HepG2 (cell line): ENCODE data around the gene HSCB. TPM values are rescaled to one million over a fixed set of nuclear protein-coding genes. Genes with fewer than 3 reads are reported as not detected.
A peak's percentile ranks its signal among the peaks of the same experiment; 100 is the strongest.

Source experiments
- BCL6 ChIP-seq: IDR thresholded peaks from 2 replicates; pipeline ENCODE4 v1.6.1; 2016; ENCODE audit warnings: missing genetic modification reagents, missing compliant biosample characterization
- BRCA1 ChIP-seq: sonication (generic); formaldehyde crosslinking; IDR thresholded peaks from 2 replicates; pipeline ENCODE4 v1.4.0; 2020; ENCODE audit warnings: missing genetic modification reagents
- HIVEP1 ChIP-seq: sonication (generic); formaldehyde crosslinking; IDR thresholded peaks from 2 replicates; pipeline ENCODE4 v1.4.0; 2020; ENCODE audit warnings: mild to moderate bottlenecking, missing genetic modification reagents
- IRF2 ChIP-seq: IDR thresholded peaks from 2 replicates; pipeline ENCODE4 v1.6.1; 2018; ENCODE audit warnings: missing genetic modification reagents, missing compliant biosample characterization
- JUN ChIP-seq: sonication (generic); formaldehyde crosslinking; IDR thresholded peaks from 2 replicates; pipeline ENCODE4 v1.4.0; 2020; ENCODE audit warnings: mild to moderate bottlenecking, missing genetic modification reagents
- NONO ChIP-seq, 2 experiments: fragments of 450-650 bp in 1 of 2; sonication (generic) in 1 of 2; formaldehyde crosslinking in 1 of 2; IDR thresholded peaks in 1 of 2; conservative IDR thresholded peaks in 1 of 2; 2 replicates each; pipeline versions ENCODE4 v1.6.1 to v1.8.0; 2017 to 2022; ENCODE audit warnings: mild to moderate bottlenecking in 1 of 2, missing genetic modification reagents in 1 of 2, moderate library complexity in 1 of 2
- SIN3B ChIP-seq: fragments of 150-350 bp; IDR thresholded peaks from 2 replicates; pipeline ENCODE4 v1.6.1; 2014; ENCODE audit warnings: low read length
- THAP11 ChIP-seq: IDR thresholded peaks from 2 replicates; pipeline ENCODE4 v1.6.1; 2016; ENCODE audit warnings: missing biosample characterization, missing genetic modification reagents
- ZBTB42 ChIP-seq: sonication (generic); formaldehyde crosslinking; IDR thresholded peaks from 2 replicates; pipeline ENCODE4 v1.5.0; 2020; ENCODE audit warnings: mild to moderate bottlenecking, missing genetic modification reagents
- ZNF296 ChIP-seq: sonication (generic); formaldehyde crosslinking; conservative IDR thresholded peaks from 2 replicates; pipeline ENCODE4 v1.5.0; 2020; ENCODE audit warnings: mild to moderate bottlenecking, missing genetic modification reagents
- ZNF501 ChIP-seq: sonication (generic); formaldehyde crosslinking; IDR thresholded peaks from 2 replicates; pipeline ENCODE4 v1.5.1; 2020; ENCODE audit warnings: mild to moderate bottlenecking, moderate library complexity, missing genetic modification reagents
- ZNF674 ChIP-seq: sonication (generic); formaldehyde crosslinking; IDR thresholded peaks from 2 replicates; pipeline ENCODE4 v1.5.0; 2020; ENCODE audit warnings: low read depth, mild to moderate bottlenecking, missing genetic modification reagents
- ZNF724P ChIP-seq: sonication (generic); formaldehyde crosslinking; IDR thresholded peaks from 2 replicates; pipeline ENCODE4 v1.8.0; 2022; ENCODE audit warnings: missing genetic modification reagents, borderline replicate concordance
- ZNF772 ChIP-seq: sonication (generic); formaldehyde crosslinking; IDR thresholded peaks from 2 replicates; pipeline ENCODE4 v1.5.0; 2020; ENCODE audit warnings: mild to moderate bottlenecking, missing genetic modification reagents
- polyA plus RNA-seq, 8 experiments: library from polyadenylated mRNA; depleted of rRNA in 3 of 8; stranded (reverse) in 7 of 8; unstranded in 1 of 8; fragments of >200 nt; fragmentation: Illumina TruSeq in 4 of 8; extraction: Trizol in 4 of 8; gene quantifications; 2 replicates each; pipeline versions ENCODE4 v1.2.1 to v1.2.3, GENCODE V29; 2011 to 2016; ENCODE audit warnings: low read depth in 4 of 8, missing spikeins in 1 of 8, mixed read lengths in 1 of 8; ENCODE audit not compliant: insufficient read depth in 1 of 8
- total RNA-seq, 5 experiments: library from RNA; depleted of rRNA; stranded (reverse); fragments of >200 nt; fragmentation: Illumina TruSeq; extraction: Trizol; gene quantifications; 2 replicates each; pipeline ENCODE4 v1.2.3, GENCODE V29; 2016; ENCODE audit warnings: low read depth in 1 of 5
- TF ChIP-seq, protein P1 (sequence below): IDR thresholded peaks from 2 replicates; pipeline ENCODE4 v1.6.1; 2012; ENCODE audit warnings: low read length, improper control_type of control experiment
- TF ChIP-seq, protein P2 (sequence below): sonication (generic); formaldehyde crosslinking; conservative IDR thresholded peaks from 2 replicates; pipeline ENCODE4 v1.4.0; 2020; ENCODE audit warnings: mild to moderate bottlenecking, missing genetic modification reagents, moderate library complexity
- TF ChIP-seq, protein P3 (sequence below): sonication (generic); formaldehyde crosslinking; IDR thresholded peaks from 2 replicates; pipeline ENCODE4 v1.9.0; 2022; ENCODE audit warnings: low read depth, missing genetic modification reagents
- TF ChIP-seq, protein P4 (sequence below): sonication (generic); formaldehyde crosslinking; IDR thresholded peaks from 2 replicates; pipeline ENCODE4 v1.5.0; 2020; ENCODE audit warnings: mild to moderate bottlenecking, missing genetic modification reagents, borderline replicate concordance

The HSCB gene
- total and polyA plus RNA-seq, 2 of the 13 experiments (the other 11 are each of a cell fraction or from before 2014, with no cell fraction given), result 15.4 to 20.9 TPM

DNA sequence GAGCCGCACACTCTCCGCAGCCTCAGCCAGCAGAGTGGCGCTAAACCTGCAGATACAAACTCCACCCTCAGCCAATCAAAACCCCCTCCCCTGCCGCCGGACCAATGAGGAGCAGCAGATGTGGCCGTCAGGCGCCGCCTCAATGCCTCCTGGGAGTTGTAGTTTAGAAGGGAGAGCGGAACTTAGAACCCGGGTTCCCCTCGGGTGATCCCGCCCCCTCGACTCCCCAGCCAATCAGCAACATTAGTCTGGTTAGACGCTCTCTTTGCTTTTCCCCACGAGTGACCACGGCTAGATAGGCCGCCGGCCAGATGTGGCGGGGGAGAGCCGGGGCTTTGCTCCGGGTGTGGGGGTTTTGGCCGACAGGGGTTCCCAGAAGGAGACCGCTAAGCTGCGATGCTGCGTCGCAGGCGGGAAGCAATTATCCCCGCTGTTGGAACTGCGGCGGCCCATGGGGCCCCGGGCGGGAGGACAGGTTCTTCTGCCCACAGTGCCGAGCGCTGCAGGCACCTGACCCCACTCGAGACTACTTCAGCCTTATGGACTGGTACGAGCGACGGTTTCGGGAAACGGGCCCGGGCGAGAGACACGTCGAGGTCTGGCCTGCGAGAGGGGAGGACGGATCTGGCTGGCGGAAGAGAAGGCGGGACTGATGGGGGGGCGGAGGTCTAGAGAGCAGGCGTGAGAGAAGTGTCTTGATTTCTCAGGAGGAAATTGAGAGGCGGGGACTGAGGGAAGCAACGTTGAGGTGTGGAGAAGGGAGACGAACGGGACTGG is at the start of gene HSCB, which contains the start of gene CHEK2 (continued):
- TF ChIP-seq, protein P1, sequence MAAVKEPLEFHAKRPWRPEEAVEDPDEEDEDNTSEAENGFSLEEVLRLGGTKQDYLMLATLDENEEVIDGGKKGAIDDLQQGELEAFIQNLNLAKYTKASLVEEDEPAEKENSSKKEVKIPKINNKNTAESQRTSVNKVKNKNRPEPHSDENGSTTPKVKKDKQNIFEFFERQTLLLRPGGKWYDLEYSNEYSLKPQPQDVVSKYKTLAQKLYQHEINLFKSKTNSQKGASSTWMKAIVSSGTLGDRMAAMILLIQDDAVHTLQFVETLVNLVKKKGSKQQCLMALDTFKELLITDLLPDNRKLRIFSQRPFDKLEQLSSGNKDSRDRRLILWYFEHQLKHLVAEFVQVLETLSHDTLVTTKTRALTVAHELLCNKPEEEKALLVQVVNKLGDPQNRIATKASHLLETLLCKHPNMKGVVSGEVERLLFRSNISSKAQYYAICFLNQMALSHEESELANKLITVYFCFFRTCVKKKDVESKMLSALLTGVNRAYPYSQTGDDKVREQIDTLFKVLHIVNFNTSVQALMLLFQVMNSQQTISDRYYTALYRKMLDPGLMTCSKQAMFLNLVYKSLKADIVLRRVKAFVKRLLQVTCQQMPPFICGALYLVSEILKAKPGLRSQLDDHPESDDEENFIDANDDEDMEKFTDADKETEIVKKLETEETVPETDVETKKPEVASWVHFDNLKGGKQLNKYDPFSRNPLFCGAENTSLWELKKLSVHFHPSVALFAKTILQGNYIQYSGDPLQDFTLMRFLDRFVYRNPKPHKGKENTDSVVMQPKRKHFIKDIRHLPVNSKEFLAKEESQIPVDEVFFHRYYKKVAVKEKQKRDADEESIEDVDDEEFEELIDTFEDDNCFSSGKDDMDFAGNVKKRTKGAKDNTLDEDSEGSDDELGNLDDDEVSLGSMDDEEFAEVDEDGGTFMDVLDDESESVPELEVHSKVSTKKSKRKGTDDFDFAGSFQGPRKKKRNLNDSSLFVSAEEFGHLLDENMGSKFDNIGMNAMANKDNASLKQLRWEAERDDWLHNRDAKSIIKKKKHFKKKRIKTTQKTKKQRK, result no peak
- TF ChIP-seq, protein P2, sequence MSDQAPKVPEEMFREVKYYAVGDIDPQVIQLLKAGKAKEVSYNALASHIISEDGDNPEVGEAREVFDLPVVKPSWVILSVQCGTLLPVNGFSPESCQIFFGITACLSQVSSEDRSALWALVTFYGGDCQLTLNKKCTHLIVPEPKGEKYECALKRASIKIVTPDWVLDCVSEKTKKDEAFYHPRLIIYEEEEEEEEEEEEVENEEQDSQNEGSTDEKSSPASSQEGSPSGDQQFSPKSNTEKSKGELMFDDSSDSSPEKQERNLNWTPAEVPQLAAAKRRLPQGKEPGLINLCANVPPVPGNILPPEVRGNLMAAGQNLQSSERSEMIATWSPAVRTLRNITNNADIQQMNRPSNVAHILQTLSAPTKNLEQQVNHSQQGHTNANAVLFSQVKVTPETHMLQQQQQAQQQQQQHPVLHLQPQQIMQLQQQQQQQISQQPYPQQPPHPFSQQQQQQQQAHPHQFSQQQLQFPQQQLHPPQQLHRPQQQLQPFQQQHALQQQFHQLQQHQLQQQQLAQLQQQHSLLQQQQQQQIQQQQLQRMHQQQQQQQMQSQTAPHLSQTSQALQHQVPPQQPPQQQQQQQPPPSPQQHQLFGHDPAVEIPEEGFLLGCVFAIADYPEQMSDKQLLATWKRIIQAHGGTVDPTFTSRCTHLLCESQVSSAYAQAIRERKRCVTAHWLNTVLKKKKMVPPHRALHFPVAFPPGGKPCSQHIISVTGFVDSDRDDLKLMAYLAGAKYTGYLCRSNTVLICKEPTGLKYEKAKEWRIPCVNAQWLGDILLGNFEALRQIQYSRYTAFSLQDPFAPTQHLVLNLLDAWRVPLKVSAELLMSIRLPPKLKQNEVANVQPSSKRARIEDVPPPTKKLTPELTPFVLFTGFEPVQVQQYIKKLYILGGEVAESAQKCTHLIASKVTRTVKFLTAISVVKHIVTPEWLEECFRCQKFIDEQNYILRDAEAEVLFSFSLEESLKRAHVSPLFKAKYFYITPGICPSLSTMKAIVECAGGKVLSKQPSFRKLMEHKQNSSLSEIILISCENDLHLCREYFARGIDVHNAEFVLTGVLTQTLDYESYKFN (CRISPR knock-in tag), result peak; percentile 51
- TF ChIP-seq JUN (CRISPR knock-in tag) (peak; percentile 68), ZNF674 (CRISPR knock-in tag) (no peak), THAP11 (CRISPR knock-in tag) (peak; percentile 99), ZNF501 (CRISPR knock-in tag) (peak; percentile 96), HIVEP1 (CRISPR knock-in tag) (peak; percentile 83), ZNF296 (CRISPR knock-in tag) (no peak; the same call in 1 of the 2 replicates), ZNF724P (CRISPR knock-in tag) (0 out of 2 replicates have a peak, but pooled peaks have one; percentile 56), ZBTB42 (peak; percentile 90), BCL6 (CRISPR knock-in tag) (no peak), BRCA1 (CRISPR knock-in tag) (0 out of 2 replicates have a peak, but pooled peaks have one; percentile 3), ZNF772 (no peak; the same call in 1 of the 2 replicates), IRF2 (CRISPR knock-in tag) (peak; percentile 71), SIN3B (peak; percentile 14; the same call in 1 of the 2 replicates), NONO (IDR thresholded peaks at IDR 0.05) (no peak), NONO (CRISPR knock-in tag; conservative IDR thresholded peaks at IDR 0.05) (0 out of 2 replicates have a peak, but pooled peaks have one; percentile 42)
- TF ChIP-seq, protein P3, sequence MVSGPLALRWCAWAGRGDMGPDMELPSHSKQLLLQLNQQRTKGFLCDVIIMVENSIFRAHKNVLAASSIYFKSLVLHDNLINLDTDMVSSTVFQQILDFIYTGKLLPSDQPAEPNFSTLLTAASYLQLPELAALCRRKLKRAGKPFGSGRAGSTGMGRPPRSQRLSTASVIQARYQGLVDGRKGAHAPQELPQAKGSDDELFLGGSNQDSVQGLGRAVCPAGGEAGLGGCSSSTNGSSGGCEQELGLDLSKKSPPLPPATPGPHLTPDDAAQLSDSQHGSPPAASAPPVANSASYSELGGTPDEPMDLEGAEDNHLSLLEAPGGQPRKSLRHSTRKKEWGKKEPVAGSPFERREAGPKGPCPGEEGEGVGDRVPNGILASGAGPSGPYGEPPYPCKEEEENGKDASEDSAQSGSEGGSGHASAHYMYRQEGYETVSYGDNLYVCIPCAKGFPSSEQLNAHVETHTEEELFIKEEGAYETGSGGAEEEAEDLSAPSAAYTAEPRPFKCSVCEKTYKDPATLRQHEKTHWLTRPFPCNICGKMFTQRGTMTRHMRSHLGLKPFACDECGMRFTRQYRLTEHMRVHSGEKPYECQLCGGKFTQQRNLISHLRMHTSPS (CRISPR knock-in tag), result no peak
- TF ChIP-seq, protein P4, sequence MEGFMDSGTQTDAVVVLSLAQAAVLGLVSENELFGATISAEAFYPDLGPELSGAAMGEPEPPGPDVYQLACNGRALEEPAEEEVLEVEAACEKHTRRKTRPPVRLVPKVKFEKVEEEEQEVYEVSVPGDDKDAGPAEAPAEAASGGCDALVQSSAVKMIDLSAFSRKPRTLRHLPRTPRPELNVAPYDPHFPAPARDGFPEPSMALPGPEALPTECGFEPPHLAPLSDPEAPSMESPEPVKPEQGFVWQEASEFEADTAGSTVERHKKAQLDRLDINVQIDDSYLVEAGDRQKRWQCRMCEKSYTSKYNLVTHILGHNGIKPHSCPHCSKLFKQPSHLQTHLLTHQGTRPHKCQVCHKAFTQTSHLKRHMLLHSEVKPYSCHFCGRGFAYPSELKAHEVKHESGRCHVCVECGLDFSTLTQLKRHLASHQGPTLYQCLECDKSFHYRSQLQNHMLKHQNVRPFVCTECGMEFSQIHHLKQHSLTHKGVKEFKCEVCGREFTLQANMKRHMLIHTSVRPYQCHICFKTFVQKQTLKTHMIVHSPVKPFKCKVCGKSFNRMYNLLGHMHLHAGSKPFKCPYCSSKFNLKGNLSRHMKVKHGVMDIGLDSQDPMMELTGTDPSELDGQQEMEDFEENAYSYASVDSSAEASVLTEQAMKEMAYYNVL (CRISPR knock-in tag), result 0 out of 2 replicates have a peak, but pooled peaks have one; percentile 17
